GM12864 (cell line): Measurements from ENCODE around the gene EPS8L3.
"Not testable (repeated sequence)": the region's sequence is repeated elsewhere in the genome, so short reads cannot be mapped to it uniquely, and the experiment has no call there.

Experiments used
- DNase-seq: peaks from one replicate; pipeline ENCODE4 v3.0.0-alpha.2; 2011; ENCODE audit warnings: low read depth
- H3K4me3 ChIP-seq: 2 replicates; pipeline ENCODE4 v1.5.1; 2011; ENCODE audit warnings: mild to moderate bottlenecking, low read depth, low read length, control low read depth
- TF ChIP-seq, protein P1 (sequence below): IDR thresholded peaks from 2 replicates; pipeline ENCODE4 v1.5.1; 2011; ENCODE audit warnings: low read depth, mild to moderate bottlenecking, moderate library complexity, low read length, control low read depth, inconsistent platforms; ENCODE audit errors: missing control alignments

EPS8L3 gene

DNA sequence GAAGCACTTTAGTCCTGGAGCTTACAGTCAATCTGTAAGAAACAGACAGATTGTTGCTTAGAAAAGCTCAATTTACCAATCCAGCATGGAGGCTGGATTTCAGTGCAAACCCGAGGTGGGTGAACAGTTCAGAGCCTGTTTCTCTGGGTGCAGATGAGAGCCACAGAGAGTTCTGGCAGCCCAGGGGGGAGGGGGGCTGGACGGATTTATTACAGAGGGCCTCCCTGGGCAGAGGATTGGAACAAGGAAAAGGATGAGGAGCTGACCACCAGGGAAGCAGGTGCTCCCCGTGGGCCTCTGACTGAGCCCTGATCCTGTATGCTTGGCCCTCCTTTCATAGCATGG, 38.0 kb upstream of the EPS8L3 start:
- TF ChIP-seq, protein P1, sequence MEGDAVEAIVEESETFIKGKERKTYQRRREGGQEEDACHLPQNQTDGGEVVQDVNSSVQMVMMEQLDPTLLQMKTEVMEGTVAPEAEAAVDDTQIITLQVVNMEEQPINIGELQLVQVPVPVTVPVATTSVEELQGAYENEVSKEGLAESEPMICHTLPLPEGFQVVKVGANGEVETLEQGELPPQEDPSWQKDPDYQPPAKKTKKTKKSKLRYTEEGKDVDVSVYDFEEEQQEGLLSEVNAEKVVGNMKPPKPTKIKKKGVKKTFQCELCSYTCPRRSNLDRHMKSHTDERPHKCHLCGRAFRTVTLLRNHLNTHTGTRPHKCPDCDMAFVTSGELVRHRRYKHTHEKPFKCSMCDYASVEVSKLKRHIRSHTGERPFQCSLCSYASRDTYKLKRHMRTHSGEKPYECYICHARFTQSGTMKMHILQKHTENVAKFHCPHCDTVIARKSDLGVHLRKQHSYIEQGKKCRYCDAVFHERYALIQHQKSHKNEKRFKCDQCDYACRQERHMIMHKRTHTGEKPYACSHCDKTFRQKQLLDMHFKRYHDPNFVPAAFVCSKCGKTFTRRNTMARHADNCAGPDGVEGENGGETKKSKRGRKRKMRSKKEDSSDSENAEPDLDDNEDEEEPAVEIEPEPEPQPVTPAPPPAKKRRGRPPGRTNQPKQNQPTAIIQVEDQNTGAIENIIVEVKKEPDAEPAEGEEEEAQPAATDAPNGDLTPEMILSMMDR = no peak
- H3K4me3 ChIP-seq = no peak overlapping the region
- DNase-seq = no peak

DNA sequence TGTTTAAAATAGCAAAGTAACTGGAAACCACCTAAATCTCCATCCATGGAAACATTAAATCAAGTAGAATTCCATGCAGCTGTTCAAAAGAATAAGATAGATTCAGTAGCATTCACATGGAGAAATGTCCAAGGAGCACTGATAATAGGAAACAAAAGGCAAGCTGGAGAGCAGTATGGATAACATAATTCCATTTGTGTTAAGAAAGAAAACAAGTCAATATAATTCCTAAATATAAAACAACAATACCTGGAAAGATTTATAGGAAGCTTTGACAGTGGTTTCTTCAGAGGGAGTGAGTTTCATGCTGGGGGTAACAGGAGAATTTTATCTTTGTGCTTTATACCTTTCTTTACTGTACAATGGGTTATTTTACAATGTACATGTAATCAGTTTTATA, 36.6 kb upstream of the EPS8L3 start:
- H3K4me3 ChIP-seq = no peak overlapping the region
- DNase-seq = no peak
- TF ChIP-seq, protein P1 = no peak

DNA sequence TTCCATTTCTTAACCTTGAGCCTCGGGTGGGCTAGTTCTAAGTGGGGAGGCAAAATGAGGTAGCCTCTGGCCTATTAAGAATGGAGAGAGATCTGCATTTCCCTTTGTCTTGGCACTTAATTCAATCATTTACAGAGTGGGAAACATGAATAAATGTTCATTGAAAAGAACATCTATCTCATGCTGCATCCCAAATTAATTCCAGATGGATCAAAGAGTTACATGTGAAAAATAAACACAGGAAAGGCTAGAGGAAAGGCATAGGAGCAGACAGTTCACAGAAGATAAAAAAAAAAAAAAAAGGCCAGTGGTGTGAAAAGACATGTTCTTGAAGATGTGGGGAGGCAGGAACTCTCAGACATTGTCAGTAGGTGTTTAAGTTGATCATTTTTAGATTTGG, 35.7 kb upstream of the EPS8L3 start:
- H3K4me3 ChIP-seq = no peak overlapping the region
- no peak for DNase-seq
- TF ChIP-seq, protein P1 = no peak

DNA sequence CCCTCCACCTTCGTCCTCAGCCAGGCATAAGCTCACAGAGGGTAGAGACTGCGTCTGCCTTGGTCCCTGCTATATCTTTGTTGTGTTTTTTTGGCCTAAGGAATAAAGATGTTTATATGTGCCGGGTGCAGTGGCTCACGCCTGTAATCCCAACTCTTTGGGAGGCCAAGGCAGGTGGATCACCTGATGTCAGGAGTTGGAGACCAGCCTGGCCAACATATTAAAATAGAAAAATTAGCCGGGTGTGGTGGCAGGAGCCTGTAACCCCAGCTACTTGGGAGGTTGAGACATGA, 33.5 kb upstream of the EPS8L3 start:
- not testable (repeated sequence) for DNase-seq, H3K4me3 ChIP-seq

DNA sequence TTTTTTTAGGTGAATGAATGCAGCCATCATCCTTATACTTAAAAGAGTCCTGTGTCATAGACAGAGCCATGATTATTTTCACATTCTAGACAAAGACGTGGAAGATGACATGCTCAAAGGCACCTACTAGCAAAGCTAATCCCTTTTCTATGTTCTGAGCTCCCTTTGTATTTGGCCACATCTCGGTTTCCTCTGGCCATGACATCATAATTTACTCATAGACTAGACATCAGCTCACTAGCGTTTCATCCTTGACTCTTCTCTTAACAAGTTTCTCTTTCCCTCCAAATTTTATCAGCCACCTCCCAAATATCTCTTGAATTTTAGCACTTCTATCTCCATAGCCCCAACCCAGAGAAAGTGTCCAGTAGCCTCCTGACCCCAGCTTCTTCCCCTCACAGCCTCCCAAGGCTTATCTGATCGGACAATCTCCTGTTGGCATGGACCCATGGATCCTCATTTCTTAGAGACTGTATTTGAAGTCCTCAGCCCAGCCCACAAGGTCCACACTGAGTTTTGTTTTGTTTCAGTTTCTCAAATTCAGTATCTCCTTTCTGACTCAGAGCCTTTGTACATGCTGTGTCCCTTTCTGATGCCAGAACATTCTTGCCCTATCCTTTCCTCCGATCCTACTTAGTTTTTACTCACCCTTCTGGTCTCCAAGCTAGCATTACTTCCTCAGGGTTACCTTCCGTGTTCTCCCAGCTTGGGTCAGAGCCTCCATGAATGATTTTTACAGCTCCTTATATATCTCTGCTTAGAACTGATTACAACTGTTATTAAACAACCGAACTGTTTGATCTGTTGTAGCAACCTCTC, 33.0 kb upstream of the EPS8L3 start:
- H3K4me3 ChIP-seq = no peak overlapping the region
- TF ChIP-seq, protein P1 = no peak
- no peak for DNase-seq

DNA sequence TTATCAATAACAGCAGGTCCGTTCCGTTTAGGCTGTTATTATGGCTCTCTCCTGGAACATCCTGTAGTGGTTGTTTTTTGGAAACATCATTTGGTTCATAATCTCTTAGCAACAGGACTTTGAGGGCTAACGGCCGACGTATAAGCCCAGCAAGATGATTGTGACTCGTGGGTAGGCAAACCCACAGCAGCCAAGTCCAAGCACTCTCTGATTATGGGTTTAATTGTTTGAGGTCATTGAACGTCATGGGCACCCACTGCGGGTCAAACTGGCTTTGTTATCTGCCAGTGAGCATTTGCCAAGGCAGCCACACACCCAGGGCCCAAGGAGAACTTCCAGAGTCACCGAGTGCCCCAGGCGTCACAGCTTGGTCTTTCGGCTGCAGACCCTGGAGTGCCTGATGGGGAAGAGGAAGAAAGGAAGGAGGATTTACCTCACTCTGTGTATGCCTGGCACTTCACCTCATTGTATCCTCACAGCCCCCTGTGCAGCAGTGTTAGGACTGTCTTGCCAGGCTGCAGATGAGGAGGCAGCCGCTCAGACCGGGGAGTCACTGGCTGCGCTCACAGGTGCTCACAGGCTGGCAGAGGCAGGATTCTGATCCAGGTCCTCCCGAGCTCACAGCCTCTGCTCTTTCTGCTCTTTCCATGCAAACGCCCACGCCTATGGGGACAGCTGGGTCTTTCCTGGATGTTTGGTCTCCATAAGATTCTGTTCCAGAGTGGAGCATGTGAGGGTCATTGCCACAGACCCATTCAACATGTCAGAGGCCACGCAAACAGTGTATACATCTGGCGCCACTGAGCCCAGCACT, 30.8 kb upstream of the EPS8L3 start:
- TF ChIP-seq, protein P1 = no peak
- DNase-seq = no peak
- no peak overlapping the region for H3K4me3 ChIP-seq

DNA sequence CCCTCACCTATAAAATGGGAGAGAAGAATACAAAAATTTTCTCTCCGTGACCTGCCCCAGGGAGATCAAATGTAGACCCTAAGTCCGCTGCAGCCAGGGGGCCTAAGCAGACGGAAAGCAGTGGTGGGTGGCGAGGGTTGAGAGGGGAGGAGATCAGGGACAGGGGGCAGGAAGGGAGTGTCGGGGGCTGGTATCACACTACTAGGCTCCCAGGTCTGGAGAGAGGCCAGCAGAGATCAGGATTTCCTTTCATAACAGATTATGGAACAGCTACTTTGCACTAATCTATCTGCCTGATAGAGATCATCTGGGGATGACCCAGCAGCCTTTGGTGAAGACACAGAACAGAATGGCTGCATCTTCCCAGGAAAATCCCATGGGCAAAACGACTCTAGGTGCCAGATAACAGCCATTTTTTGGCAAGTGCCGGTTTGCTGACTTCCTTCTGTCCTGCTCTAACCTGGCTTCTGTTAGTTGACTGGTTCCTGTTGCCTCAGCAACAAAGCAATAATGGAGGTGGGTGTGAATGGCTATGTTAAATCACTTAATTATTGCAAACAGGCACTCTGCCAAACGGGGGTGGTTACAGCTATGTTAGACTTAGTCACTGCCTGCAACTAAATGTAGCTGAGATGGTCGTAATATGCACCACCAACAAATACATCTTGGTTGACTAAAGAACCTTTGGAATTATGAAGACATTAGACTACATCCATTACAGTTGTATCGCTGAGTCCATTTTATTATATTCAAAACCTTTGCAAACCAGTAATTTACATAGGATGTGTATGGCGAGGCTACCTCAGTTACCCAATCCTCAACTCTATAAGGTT, 30.0 kb upstream of the EPS8L3 start:
- no peak for DNase-seq
- TF ChIP-seq, protein P1 = no peak
- no peak overlapping the region for H3K4me3 ChIP-seq
